K562 (cell line): ENCODE results near the gene ATP1A3. TPM values are rescaled to one million over a fixed set of nuclear protein-coding genes. Genes with fewer than 3 reads are reported as not detected.
A peak's percentile ranks its signal among the peaks of the same experiment; 100 is the strongest.

ENCODE experiments used
- ATAC-seq: fragments of 200-7000 bp; cut with Tn5 transposase; 3 replicates; pipeline ENCODE4 v1.9.1; 2020; ENCODE audit warnings: moderate library complexity
- BruUV-seq: library from RNA; stranded (reverse); fragments of 400-500 nt; replicated peaks from 2 replicates; lab custom pipeline; 2021; lab: Mats Ljungman, UMichigan
- CTCF ChIA-PET: fragments of 300-600 bp; formaldehyde crosslinking; extraction: SDS; loops from one replicate; lab custom pipeline; 2021; ENCODE audit warnings: low intra/inter-chr PET ratio; lab: Yijun Ruan, JAX
- POLR2A ChIA-PET: fragments of 300-600, 350-650 bp; sonication (Branson Sonifier 250); formaldehyde crosslinking; extraction: SDS; loops from one replicate; lab custom pipeline; 2021; ENCODE audit warnings: antibody characterized with exemption, inconsistent platforms; lab: Yijun Ruan, JAX
- DNase-seq, 4 experiments: peaks; one replicate each; pipeline versions ENCODE4 v3.0.0 to v3.0.0-alpha.2; 2011 to 2018; ENCODE audit warnings: low spot score in 3 of 4, mixed read lengths in 3 of 4; ENCODE audit errors: extremely low read depth in 1 of 4
- FAIRE-seq: peaks from 2 replicates; lab custom pipeline; 2011; peaks lifted over from hg19 to GRCh38; lab: Jason Lieb, UNC
- H2AFZ ChIP-seq: 2 replicates; pipeline ENCODE4 v1.6.0; 2011; ENCODE audit warnings: low read depth, low read length, control low read depth, inconsistent platforms
- H3K27ac ChIP-seq: fragments of 200-600 bp; 3 replicates; pipeline ENCODE4 v1.8.0; 2011; ENCODE audit warnings: low read depth, mild to moderate bottlenecking, control low read depth, inconsistent platforms, low read length, moderate library complexity, mixed read lengths; ENCODE audit errors: extremely low read depth
- H3K27me3 ChIP-seq, 2 experiments: fragments of 300-600 bp in 1 of 2; 2 replicates in 1 of 2; 3 replicates in 1 of 2; pipeline versions ENCODE4 v1.6.0 to v1.8.0; 2011; ENCODE audit warnings: inconsistent platforms in 2 of 2, low read length in 2 of 2, mild to moderate bottlenecking in 1 of 2, mixed read lengths in 1 of 2, moderate library complexity in 1 of 2; ENCODE audit not compliant: control insufficient read depth in 2 of 2, insufficient read depth in 2 of 2
- H3K36me3 ChIP-seq: fragments of 300-600 bp; 3 replicates; pipeline ENCODE4 v1.8.0; 2011; ENCODE audit warnings: mild to moderate bottlenecking, low read length, inconsistent platforms; ENCODE audit not compliant: control insufficient read depth, insufficient read depth
- H3K4me1 ChIP-seq, 2 experiments: fragments of 200-600 bp in 1 of 2; replicated peaks in 1 of 2; 2 replicates in 1 of 2; 3 replicates in 1 of 2; pipeline versions ENCODE4 v1.5.1 to v1.8.0; 2011; ENCODE audit warnings: inconsistent platforms in 2 of 2, low read length in 2 of 2, mild to moderate bottlenecking in 1 of 2, mixed read lengths in 1 of 2, moderate library complexity in 1 of 2; ENCODE audit not compliant: control insufficient read depth in 2 of 2, insufficient read depth in 2 of 2
- H3K4me2 ChIP-seq: 2 replicates; pipeline ENCODE4 v1.6.1; 2011; ENCODE audit warnings: low read length, control low read depth, inconsistent platforms, mixed read lengths; ENCODE audit not compliant: insufficient read depth
- H3K4me3 ChIP-seq: fragments of 200-600 bp; sonication (generic), shearing (Covaris generic); 2 replicates; pipeline ENCODE4 v1.5.1; 2016; ENCODE audit warnings: control low read depth, inconsistent platforms
- H3K79me2 ChIP-seq: fragments of 200-600 bp; 3 replicates; pipeline ENCODE4 v1.8.0; 2011; ENCODE audit warnings: low read length, inconsistent platforms; ENCODE audit not compliant: control insufficient read depth, insufficient read depth
- H3K9ac ChIP-seq, 2 experiments: 2 replicates each; pipeline versions ENCODE4 v1.6.0 to v1.6.1; 2011; ENCODE audit warnings: low read depth in 2 of 2, low read length in 2 of 2, control low read depth in 1 of 2, inconsistent platforms in 1 of 2, mild to moderate bottlenecking in 1 of 2, mixed read lengths in 1 of 2; ENCODE audit not compliant: insufficient read depth in 1 of 2
- H3K9me1 ChIP-seq: one replicate; pipeline ENCODE4 v1.6.0; 2011; ENCODE audit warnings: inconsistent platforms, mild to moderate bottlenecking, low read length, moderate library complexity; ENCODE audit not compliant: control insufficient read depth, insufficient read depth
- H3K9me3 ChIP-seq: replicated peaks from 2 replicates; pipeline ENCODE4 v1.5.1; 2011; ENCODE audit warnings: low read depth, low read length, inconsistent platforms; ENCODE audit not compliant: control insufficient read depth, insufficient read depth
- H4K20me1 ChIP-seq: replicated peaks from 2 replicates; pipeline ENCODE4 v1.6.1; 2011; ENCODE audit warnings: low read length, inconsistent platforms, mixed read lengths; ENCODE audit not compliant: control insufficient read depth, insufficient read depth
- CAMTA2 ChIP-seq: fragments of 250-450 bp; sonication (Bioruptor Pico); conservative IDR thresholded peaks from 2 replicates; pipeline ENCODE4 v1.5.1; 2022
- ESRRA ChIP-seq: fragments of 450-650 bp; IDR thresholded peaks from 2 replicates; pipeline ENCODE4 v1.6.1; 2014; ENCODE audit warnings: low read depth, mild to moderate bottlenecking, moderate library complexity, borderline replicate concordance
- KLF16 ChIP-seq: IDR thresholded peaks from 2 replicates; pipeline ENCODE4 v1.6.1; 2016; ENCODE audit warnings: antibody characterized with exemption
- LCOR ChIP-seq: sonication (generic); formaldehyde crosslinking; IDR thresholded peaks from 2 replicates; pipeline ENCODE4 v1.8.0; 2022; ENCODE audit warnings: mild to moderate bottlenecking, missing genetic modification reagents
- NBN ChIP-seq: fragments of 450-650 bp; IDR thresholded peaks from 2 replicates; pipeline ENCODE4 v1.6.1; 2016; ENCODE audit warnings: low read depth, mild to moderate bottlenecking
- PHF20 ChIP-seq: fragments of 450-650 bp; IDR thresholded peaks from 2 replicates; pipeline ENCODE4 v1.6.1; 2018; ENCODE audit not compliant: partially characterized antibody
- SAFB ChIP-seq: fragments of 200-400 bp; formaldehyde crosslinking; IDR thresholded peaks from 2 replicates; pipeline ENCODE4 v1.6.1; 2017; ENCODE audit warnings: low read depth, low read length, borderline replicate concordance
- SRF ChIP-seq, 2 experiments: fragments of 250-450, 450-650 bp in 1 of 2; sonication (Bioruptor Pico) in 1 of 2; sonication (generic) in 1 of 2; formaldehyde crosslinking; IDR thresholded peaks; 2 replicates each; pipeline versions ENCODE4 v1.5.0 to v1.5.1; 2020 to 2022; ENCODE audit warnings: mild to moderate bottlenecking in 1 of 2, missing genetic modification reagents in 1 of 2
- SRSF3 ChIP-seq: fragments of 200-400 bp; formaldehyde crosslinking; IDR thresholded peaks from 2 replicates; pipeline ENCODE4 v1.6.1; 2016; ENCODE audit warnings: mild to moderate bottlenecking, low read length, moderate library complexity; ENCODE audit not compliant: insufficient read depth
- SUPT5H ChIP-seq: fragments of 450-650 bp; IDR thresholded peaks from 2 replicates; pipeline ENCODE4 v1.6.1; 2016
- TCFL5 ChIP-seq: fragments of 250-450 bp; sonication (Bioruptor Pico); conservative IDR thresholded peaks from 2 replicates; pipeline ENCODE4 v1.6.1; 2021; ENCODE audit warnings: mild to moderate bottlenecking, moderate library complexity, matching md5 sums
- TRIM28 ChIP-seq: fragments of 450-650 bp; IDR thresholded peaks from 2 replicates; pipeline ENCODE4 v1.6.1; 2017
- ZBTB5 ChIP-seq: fragments of 450-650 bp; IDR thresholded peaks from 2 replicates; pipeline ENCODE4 v1.6.1; 2017; ENCODE audit warnings: antibody characterized with exemption
- ZFPM2 ChIP-seq: fragments of 250-450 bp; sonication (Bioruptor Pico); IDR thresholded peaks from 2 replicates; pipeline ENCODE4 v1.5.1; 2022; ENCODE audit warnings: mild to moderate bottlenecking
- ZKSCAN3 ChIP-seq: fragments of 250-450 bp; sonication (Bioruptor Pico); IDR thresholded peaks from 2 replicates; pipeline ENCODE4 v1.4.0; 2020
- ZNF444 ChIP-seq: fragments of 250-450 bp; sonication (Bioruptor Pico); IDR thresholded peaks from 2 replicates; pipeline ENCODE4 v1.4.0; 2020; ENCODE audit warnings: mild to moderate bottlenecking, moderate library complexity
- WGBS: fragments of 100-300 bp; shearing (Covaris generic); methylation state at CpG from one replicate; pipeline ENCODE4 v1.1.6; 2016; ENCODE audit warnings: low coverage, mixed read lengths; ENCODE audit not compliant: insufficient coverage; ENCODE audit errors: missing lambda C conversion rate; 5-methylcytosine and 5-hydroxymethylcytosine counted together
- in situ Hi-C: fragments of 300-500 bp; cut with MboI; formaldehyde crosslinking; loops from 4 replicates; pipeline ENCODE4 v1.15.0; 2018; ENCODE audit warnings: inconsistent platforms, mixed read lengths
- intact Hi-C: fragments of 100-400 bp; cut with micrococcal nuclease; formaldehyde crosslinking; loops from 2 replicates; pipeline ENCODE4 v1.14.2; 2022
- polyA plus RNA-seq, 8 experiments: library from polyadenylated mRNA; depleted of rRNA in 4 of 8; stranded (reverse) in 5 of 8; unstranded in 3 of 8; fragments of >200 nt; fragmentation: Nextera tagmentation in 2 of 8; fragmentation: Illumina TruSeq in 1 of 8; extraction: Ambion mirVana in 2 of 8; extraction: Trizol in 1 of 8; gene quantifications; 2 replicates each; pipeline versions ENCODE4 v1.2.1 to v1.2.3, GENCODE V29; 2011 to 2014; ENCODE audit warnings: inconsistent platforms in 1 of 8, missing spikeins in 1 of 8
- total RNA-seq, 7 experiments: library from RNA; depleted of rRNA in 6 of 7; stranded (reverse); fragments of >200 nt in 6 of 7; fragmentation: Illumina TruSeq in 2 of 7; extraction: Trizol in 2 of 7; gene quantifications; 2 replicates each; pipeline versions ENCODE4 v1.2.1 to v1.2.3, GENCODE V29; 2011 to 2021; ENCODE audit warnings: low replicate concordance in 1 of 7
- TF ChIP-seq, protein P1 (sequence below), 3 experiments: fragments of 200-800 bp in 1 of 3; sonication (Bioruptor generic) in 1 of 3; sonication (generic) in 1 of 3; formaldehyde crosslinking in 1 of 3; IDR thresholded peaks; 2 replicates each; pipeline versions ENCODE4 v1.6.1 to v1.8.0; 2016 to 2022; ENCODE audit warnings: mild to moderate bottlenecking in 2 of 3, missing compliant biosample characterization in 2 of 3, missing genetic modification characterization in 2 of 3, missing genetic modification reagents in 1 of 3
- TF ChIP-seq, protein P2 (sequence below): fragments of 250-450 bp; sonication (Bioruptor Pico); IDR thresholded peaks from 2 replicates; pipeline ENCODE4 v1.8.0; 2022; ENCODE audit warnings: moderate library complexity, mild to moderate bottlenecking, inconsistent platforms

The ATP1A3 gene
- total and polyA plus RNA-seq, 9 of the 15 experiments (the other 6 are each of a cell fraction or from before 2014, with no cell fraction given), result 0.03 to 1.0 (median 0.17) TPM; not detected in 3

DNA sequence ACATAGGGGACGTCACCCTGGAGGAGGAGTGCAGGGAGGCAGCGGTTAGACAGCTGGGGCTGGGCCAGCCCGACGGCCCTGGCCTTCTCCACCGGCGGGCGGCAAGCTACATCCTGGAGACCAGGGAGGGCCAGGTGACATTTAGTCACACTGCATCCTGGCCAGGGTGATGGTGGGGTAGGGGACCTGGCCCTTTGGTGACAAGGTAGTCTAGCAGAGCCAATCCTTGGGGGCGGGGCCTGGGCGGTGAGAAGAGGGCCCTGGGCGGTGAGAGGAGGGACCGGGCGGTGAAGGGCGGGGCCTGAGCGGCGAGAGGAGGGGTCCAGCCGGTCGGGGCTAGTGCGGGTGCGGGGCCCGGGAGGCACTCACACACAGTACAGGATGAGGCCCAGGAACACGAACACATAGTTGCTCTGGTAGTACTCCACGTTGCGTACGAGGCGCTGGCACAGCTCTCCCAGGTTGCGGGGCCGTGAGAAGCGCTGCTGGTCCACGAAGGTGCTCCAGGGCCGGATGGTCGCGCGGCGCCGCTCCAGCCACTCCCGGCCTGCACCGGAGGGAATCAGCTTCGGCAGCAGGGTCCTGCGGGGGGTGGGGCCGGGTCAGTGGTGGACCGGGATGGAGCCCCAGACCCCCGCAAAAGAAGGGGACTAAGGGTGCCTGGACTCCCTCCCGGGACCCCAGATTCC lies 35.5 kb downstream of the ATP1A3 start:
- peak overlapping the region; percentile 57; the same call in 2 of the 3 replicates for H3K27ac ChIP-seq
- FAIRE-seq (no peak), DNase-seq (peak; percentile 83 to 91 (median 88)), ATAC-seq (peak; percentile 88)
- H3K27me3 ChIP-seq, result no peaks in the 10 kb centered on the region
- H4K20me1 ChIP-seq, result no peaks in the 10 kb centered on the region
- intact Hi-C loops (loop anchor here (1.0 to 2.0 kb wide), 3 partner anchors 65 to 86 kb away; no protein-coding TSS in a partner anchor), in situ Hi-C loops (loop anchor here (10.0 kb wide), 1 partner anchor 164 kb away; the partner anchor contains the start of gene CEACAM3)
- peaks cover 15 to 40% of the 10 kb centered on the region in 2 experiments; a peak in 4 of 5 replicates for H3K4me1 ChIP-seq
- H3K9ac ChIP-seq, result peak overlapping the region; percentile 77 to 90; a peak in 3 of 4 replicates
- peak overlapping the region; percentile 61 for H3K4me3 ChIP-seq
- H2AFZ ChIP-seq, result peak overlapping the region; percentile 95
- no peaks in the 10 kb centered on the region for H3K9me3 ChIP-seq
- WGBS, result 1% methylated on average over 38 of the region's 43 CpGs
- CTCF ChIA-PET, result interaction anchor here (0.7 to 2.1 kb wide), 5 partner anchors 16 to 165 kb away, joined by 3 to 18 read pairs (median 7); partner anchors contain the start of gene RPS19
- no peaks in the 10 kb centered on the region for H3K9me1 ChIP-seq
- peak overlapping the region; percentile 93 for H3K4me2 ChIP-seq
- POLR2A ChIA-PET, result interaction anchor here (0.5 to 2.7 kb wide), 15 partner anchors 10 to 395 kb away, joined by 3 to 14 read pairs (median 3); partner anchors contain the start of gene RPS19
- TSS peak; percentile 68 for BruUV-seq
- no peaks in the 10 kb centered on the region for H3K36me3 ChIP-seq
- H3K79me2 ChIP-seq, result no peaks in the 10 kb centered on the region
- TF ChIP-seq LCOR (CRISPR knock-in tag), result no peak
- no peak for TF ChIP-seq KLF16
- TF ChIP-seq SAFB, result no peak
- TF ChIP-seq SRF (CRISPR knock-in tag; IDR thresholded peaks at IDR 0.05), result peak in 1 of 2 experiments; percentile 14; a peak in 1 of 4 replicates
- TF ChIP-seq, protein P1, sequence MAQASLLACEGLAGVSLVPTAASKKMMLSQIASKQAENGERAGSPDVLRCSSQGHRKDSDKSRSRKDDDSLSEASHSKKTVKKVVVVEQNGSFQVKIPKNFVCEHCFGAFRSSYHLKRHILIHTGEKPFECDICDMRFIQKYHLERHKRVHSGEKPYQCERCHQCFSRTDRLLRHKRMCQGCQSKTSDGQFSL (CRISPR knock-in tag; IDR thresholded peaks at IDR 0.05), result 0 out of 2 replicates have a peak, but pooled peaks have one; percentile 56
- TF ChIP-seq, protein P1 (tag; IDR thresholded peaks at IDR 0.05), result no peak
- no peak for TF ChIP-seq ZKSCAN3 (CRISPR knock-in tag)
- TF ChIP-seq SRSF3, result no peak
- TF ChIP-seq ZFPM2 (CRISPR knock-in tag), result no peak
- TF ChIP-seq PHF20, result no peak
- no peak for TF ChIP-seq CAMTA2 (CRISPR knock-in tag)
- TF ChIP-seq SUPT5H, result peak; percentile 54; the same call in 1 of the 2 replicates
- TF ChIP-seq NBN, result no peak
- no peak for TF ChIP-seq TCFL5
- TF ChIP-seq ESRRA, result no peak
- no peak for TF ChIP-seq ZNF444 (CRISPR knock-in tag)
- TF ChIP-seq ZBTB5, result no peak
- TF ChIP-seq, protein P2, sequence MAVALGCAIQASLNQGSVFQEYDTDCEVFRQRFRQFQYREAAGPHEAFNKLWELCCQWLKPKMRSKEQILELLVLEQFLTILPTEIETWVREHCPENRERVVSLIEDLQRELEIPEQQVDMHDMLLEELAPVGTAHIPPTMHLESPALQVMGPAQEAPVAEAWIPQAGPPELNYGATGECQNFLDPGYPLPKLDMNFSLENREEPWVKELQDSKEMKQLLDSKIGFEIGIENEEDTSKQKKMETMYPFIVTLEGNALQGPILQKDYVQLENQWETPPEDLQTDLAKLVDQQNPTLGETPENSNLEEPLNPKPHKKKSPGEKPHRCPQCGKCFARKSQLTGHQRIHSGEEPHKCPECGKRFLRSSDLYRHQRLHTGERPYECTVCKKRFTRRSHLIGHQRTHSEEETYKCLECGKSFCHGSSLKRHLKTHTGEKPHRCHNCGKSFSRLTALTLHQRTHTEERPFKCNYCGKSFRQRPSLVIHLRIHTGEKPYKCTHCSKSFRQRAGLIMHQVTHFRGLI, result no peak
- no peak for TF ChIP-seq TRIM28
